ENCODE data around the gene OPCML.

Gene OPCML

DNA sequence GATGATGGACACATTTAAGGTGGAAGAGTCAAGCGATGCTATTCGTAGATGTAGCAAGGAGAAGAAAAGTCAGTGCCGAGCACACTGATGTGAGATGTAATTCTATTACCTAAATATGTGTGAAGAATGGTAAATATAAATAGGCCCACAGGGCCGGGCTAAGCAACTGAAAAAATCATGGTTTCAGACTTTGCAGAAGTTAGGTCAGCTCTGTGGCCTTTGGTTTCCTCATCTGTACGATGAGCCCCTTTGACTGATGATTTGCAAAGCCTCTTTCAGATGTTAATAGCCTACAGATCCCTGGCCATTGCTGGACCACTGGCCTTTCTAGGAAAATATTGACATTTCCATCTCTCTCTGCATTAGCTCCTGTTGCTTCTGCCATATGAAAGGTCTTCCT, 570.8 kb downstream of the OPCML start:
- DNase-seq = no peak

GRCh38 chr11:132960273-132961078, 571.8 kb downstream of the OPCML start:
- no peak for DNase-seq

GRCh38 chr11:132959693-132960092, 572.6 kb downstream of the OPCML start:
- no peak for DNase-seq

DNA sequence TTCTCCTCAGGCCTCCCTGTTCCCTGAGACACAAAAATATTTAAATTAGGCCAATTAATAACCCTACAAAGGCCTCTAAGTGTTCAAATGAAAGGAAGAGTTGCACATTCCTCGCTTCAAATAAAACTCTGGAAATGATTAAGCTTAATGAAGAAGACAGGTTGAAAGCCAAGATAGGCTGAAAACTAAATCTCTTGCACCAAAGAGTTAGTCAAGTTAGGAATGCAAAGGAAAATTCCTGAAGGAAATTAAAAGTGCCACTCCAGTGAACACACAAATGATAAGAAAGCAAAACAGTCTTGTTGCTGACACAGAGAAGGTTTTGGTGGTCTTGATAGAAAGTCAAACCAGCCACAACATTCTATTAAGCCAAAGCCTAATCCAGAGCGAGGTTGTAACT, 574.4 kb downstream of the OPCML start:
- no peak for DNase-seq

DNA sequence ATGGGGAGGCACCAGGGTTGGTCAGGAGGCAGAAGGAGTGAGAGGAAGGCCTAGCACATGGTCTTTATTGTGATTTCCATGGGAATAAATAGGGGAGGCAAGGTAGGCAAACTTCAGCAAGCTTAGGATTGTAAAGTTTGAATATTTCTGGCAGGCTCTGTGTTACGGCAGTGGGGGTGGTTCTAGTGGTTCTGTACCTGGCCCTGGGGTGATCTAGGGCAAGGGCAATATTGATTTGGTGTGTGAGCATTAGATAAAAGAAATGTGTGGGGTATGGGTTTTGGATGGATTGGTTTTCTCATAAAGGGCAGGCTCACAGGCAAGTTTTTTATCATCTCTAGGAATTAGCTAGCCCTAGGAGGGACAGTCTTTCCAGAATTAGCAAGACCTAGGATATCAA, 584.0 kb downstream of the OPCML start:
- no peak for DNase-seq

- DNase-seq = no peak
These were observed 587.7 kb downstream of the OPCML start for GRCh38 chr11:132944569-132944944.

GRCh38 chr11:132943706-132944568, 588.4 kb downstream of the OPCML start:
- no peak for DNase-seq

DNA sequence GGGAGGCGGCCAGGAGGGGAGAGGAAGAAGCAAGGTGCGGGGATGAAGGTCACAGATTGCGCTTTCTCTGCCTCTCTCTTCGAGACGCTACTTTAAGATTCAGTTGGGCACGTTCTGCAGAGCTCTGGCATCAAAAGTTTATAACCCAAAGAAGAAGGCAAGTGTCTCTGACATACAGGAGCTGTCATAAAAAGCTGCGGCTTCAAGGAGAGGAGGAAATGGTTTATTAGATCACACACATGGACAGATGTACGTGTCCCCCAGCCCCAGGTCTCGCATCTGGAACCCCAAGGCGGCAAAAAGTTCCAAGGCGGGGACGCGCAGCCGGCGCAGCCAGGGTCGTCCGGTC, 589.0 kb downstream of the OPCML start:
- DNase-seq = no peak

DNA sequence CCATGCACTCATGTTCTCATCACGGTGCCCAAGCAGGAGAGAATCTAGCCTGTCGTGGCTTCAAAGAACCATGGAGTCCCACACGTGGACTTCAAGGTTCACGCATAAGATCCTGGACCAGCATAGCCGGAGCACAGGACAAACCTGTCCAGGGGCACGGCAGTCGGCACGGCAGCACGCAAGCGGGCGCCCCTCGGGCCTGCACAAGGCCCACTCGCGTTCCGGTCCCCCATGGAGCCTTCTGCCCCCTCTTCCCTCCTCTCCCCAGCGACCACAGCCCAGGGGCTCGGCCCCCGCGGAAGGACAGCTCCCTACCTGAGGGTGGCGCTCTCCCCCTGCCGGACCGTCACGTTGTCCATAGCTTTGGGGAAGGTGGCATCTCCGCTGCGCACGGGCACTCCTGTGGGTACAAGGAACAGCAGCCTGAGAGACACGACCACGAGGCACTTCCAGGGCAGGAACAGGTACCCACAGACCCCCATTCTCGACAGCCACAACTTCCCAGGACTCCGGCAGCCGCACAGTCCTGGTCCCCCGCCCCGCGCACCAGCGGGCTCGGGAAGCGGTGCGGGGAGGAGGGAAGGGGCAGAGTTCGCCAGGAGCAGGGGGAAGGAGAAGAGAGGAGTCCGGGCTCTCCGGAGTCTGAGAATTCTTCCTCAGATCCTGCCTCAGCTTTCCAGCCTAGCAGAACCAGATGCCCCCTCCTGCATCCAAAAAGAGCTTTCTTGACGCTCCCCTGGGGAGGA, 589.5 kb downstream of the OPCML start:
- no peak for DNase-seq

- DNase-seq = no peak
These were observed 590.5 kb downstream of the OPCML start for GRCh38 chr11:132941761-132942160.

DNA sequence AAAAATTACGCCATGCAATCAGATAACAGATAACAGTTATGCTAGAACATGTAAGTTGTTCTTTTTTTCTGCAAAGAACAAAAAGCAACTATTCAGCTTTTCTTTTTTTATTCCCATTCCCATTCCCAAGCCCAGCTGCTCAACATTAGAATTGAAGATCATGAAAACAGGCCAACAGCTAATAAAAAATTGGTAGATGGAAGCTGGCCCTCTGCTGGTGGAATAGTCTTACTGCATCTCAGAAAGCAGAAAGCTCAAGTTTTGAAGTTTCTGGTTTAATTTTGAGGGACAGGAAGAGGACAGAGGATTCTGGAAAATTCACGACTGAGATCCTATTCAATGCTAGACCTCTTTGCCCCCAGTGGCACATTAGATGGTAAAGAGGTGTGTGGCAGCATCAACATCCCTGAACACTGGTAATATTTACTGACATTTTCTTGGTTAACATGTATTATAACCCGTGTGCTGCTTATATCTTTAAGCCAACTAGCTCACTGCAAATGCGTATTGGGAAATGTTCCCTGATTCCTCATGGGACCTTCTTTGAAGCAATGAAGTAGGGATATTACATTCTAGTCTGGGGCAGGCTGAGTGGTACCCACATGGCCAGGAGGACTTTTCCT, 591.2 kb downstream of the OPCML start:
- no peak for DNase-seq

DNA sequence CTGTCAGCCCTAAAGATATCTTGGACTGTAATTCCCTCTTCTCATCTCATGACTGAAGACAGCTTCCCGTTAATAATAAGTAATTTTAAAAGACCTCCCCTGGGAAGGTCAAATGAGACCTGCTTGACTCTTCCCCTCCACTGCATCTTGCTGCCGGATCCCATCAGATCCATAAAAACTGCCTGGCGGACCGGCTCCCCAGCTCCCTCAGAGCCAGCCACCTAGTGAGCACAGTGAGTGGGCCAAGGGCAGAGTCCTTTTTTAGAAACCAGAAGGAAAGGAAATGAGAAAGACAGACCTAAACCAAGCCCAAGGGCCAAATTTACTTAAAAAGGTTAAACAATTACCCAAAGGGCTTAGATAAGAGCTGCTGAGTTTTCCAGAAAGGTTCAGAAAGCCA, 595.3 kb downstream of the OPCML start:
- DNase-seq = no peak

- DNase-seq = no peak
These were observed 596.9 kb downstream of the OPCML start for GRCh38 chr11:132935383-132935782.

DNA sequence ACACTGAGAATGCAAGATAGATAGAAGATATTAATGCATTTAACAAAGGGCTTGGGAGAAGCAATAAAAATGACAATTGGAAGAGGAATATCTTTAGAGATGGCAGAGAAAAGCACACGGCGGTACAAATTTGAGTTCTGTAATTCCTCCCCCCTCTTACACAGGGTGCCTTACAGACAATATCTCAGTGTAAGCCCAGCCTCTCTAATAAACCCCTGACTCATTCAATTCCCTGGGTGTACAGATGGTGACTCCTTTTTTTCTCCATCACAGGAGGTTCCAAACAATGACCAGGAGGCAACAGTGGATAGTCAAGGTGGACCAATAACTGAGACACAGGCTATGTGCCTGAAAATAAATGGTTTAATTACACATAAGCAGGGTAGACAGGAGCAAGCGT, 598.6 kb downstream of the OPCML start:
- DNase-seq = no peak

DNA sequence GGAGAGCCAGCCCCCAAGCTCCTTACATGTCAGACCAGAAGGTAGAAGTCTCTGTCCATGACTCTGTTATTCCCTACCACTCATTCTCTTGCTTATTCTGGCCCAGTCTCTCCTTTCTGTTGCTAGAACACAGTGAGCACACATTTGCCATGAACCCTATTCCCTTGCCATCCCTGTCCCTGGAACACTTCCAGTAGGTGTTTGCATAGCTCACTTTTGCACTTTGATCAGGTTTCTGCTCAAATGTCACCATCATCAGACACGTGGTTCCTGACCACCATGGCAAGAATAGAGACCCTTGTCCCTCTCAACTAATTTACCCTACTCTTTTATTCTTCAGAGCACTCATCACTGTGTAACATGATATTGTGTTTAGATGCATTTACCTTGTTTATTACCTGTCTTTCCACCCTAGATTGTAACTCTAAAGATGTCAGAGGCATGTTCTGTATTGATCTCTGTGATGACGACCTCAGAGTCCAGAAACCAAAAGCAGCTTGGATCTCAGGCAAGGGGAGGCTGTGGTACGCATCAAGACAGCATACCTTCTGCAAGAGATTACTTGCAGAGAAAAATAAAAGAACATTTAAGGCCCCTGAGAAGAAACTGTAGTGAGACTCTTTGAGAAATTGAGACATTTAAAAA, 606.4 kb downstream of the OPCML start:
- no peak for DNase-seq

DNA sequence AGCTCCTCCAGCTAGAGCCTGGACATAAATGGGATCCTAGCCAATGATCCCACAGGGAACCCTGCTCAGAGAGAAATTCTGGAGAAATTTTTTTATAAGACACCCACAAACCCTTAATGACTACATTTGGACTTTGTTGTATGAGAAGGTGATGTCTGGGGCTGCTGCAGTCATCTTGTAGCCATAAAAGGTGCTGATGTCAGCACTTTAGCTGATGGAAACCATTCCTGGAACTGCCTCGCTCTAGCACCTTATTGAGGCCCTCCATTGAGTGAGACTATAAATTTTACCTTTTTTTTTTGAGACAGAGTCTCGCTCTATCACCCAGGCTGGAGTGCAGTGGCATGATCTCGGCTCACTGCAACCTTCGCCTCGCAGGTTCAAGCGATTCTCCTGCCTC, 610.7 kb downstream of the OPCML start:
- DNase-seq = no peak

DNA sequence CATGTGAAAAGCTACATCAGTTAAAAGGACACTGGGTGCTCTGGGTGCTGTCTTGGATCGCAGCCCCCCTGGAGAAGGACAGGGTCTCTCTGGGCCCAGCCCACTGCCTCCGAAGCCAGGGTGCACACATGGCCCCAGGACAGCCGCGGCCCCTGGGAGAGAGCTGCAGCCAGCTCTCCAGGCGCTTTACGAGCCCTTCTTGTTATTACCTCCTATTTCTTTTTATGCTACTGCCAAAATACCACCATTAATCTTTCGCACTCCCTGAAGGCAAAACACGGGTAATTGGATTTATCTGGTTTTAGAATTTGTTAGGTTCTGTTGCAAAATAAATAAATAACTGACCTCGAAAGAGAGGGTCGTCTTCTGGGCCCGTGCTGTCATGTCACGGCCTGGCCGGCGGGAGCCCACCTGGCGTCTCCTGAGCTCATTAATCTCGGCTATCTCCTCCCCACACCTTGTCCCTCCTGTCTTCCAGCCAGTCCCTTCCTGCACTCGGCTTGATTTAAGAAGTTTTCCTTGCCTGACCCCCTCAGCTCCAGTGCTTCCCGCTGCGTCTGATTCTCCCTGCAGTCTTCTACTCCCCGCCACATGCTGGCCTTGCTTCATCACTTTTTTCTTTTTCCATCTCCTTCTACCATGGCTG, 611.7 kb downstream of the OPCML start:
- DNase-seq = no peak

DNA sequence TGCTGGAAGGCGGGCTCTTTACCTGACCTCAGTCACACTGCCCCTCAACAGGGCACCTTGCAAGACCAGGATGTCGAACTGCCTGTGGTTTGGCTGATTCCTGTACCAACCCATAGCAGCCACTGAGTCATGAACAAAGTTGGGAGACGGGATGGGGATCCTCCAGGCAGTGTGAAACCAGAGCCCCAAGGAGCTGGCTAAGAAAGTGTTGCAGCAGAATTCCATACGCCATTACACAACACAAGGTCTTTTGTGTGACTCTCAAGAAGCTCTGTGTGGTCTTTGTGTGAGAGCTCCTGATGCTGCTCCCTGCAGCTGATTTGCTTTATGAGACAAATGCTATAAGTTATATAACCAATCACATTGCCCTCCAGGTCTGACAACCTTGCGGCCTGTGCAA, 617.7 kb downstream of the OPCML start:
- no peak for DNase-seq

DNA sequence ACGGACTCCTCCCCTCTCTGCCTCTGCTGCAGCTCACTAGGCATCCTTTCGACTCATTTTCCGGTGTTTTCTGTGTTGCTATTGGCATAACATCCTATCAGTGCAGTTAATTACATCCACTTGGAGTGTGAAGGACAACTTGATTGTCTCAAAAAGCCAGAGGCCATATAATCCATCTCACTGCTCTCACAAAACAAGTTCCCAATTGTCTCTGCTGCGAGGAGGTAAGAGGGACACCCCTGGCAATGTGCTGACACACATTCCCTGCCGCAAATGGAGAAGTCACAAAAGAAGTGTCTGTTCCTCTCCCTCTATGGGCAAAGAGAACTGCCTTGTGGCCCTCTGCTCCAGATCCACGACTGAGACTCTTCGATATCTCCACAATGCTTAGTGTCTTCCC, 618.4 kb downstream of the OPCML start:
- no peak for DNase-seq

GRCh38 chr11:132913295-132913694, 619.0 kb downstream of the OPCML start:
- DNase-seq = no peak

- no peak for DNase-seq
These were observed 621.1 kb downstream of the OPCML start for GRCh38 chr11:132911186-132911585.
